Activated naive CD4-positive, alpha-beta T cell treated with anti-CD3 and anti-CD28 coated beads, Interleukin-2, amount 10 ng/mL, durations not matched to agents 7 days and 5 days (primary cell): Measurements from ENCODE around the gene ABHD15.

ENCODE experiments used
- CTCF ChIA-PET: fragments of 350-600 bp; sonication (Branson Sonifier 250); formaldehyde crosslinking; loops from one replicate; lab custom pipeline; 2021; ENCODE audit warnings: antibody characterized with exemption; lab: Charles Lee
- DNase-seq: peaks from one replicate; pipeline ENCODE4 v3.0.0-alpha.2; 2020
- H3K27ac Mint-ChIP-seq: one replicate; pipeline ENCODE4 v1.8.0; 2021; ENCODE audit warnings: mild to moderate bottlenecking, moderate library complexity, mixed read lengths
- H3K27me3 Mint-ChIP-seq: one replicate; pipeline ENCODE4 v1.8.0; 2021; ENCODE audit warnings: mild to moderate bottlenecking, mixed read lengths
- H3K36me3 Mint-ChIP-seq: one replicate; pipeline ENCODE4 v1.8.0; 2021; ENCODE audit warnings: mixed read lengths
- H3K4me1 Mint-ChIP-seq: one replicate; pipeline ENCODE4 v1.8.0; 2021; ENCODE audit warnings: mixed read lengths
- H3K4me3 Mint-ChIP-seq: one replicate; pipeline ENCODE4 v1.8.0; 2021; ENCODE audit warnings: mild to moderate bottlenecking, moderate library complexity, mixed read lengths
- H3K9me3 Mint-ChIP-seq: one replicate; pipeline ENCODE4 v1.8.0; 2021; ENCODE audit warnings: mixed read lengths

ABHD15 gene

GRCh38 chr17:29573871-29574731, 7.3 kb upstream of the ABHD15 start:
- Mint-ChIP-seq H3K4me1 (peaks cover 14% of the 10 kb centered on the region), H3K9me3 (no peaks in the 10 kb centered on the region), H3K36me3 (peaks cover 40% of the 10 kb centered on the region), H3K27ac (no peak overlapping the region), H3K27me3 (peaks cover 3% of the 10 kb centered on the region), H3K4me3 (no peak overlapping the region)
- peak; percentile 19 for DNase-seq
- CTCF ChIA-PET: interaction anchor here (1.7 to 3.4 kb wide), 3 partner anchors 17 to 204 kb away, joined by 5 to 8 read pairs (median 6); no protein-coding TSS in a partner anchor

- H3K9me3 Mint-ChIP-seq: no peaks in the 10 kb centered on the region
- CTCF ChIA-PET: interaction anchor here (1.2 to 3.4 kb wide), 5 partner anchors 18 to 204 kb away, joined by 4 to 8 read pairs (median 5); no protein-coding TSS in a partner anchor
- peaks cover 16% of the 10 kb centered on the region for H3K4me1 Mint-ChIP-seq
- H3K27me3 Mint-ChIP-seq: peaks cover 4% of the 10 kb centered on the region
- H3K27ac Mint-ChIP-seq: no peak overlapping the region
- no peak overlapping the region for H3K4me3 Mint-ChIP-seq
- DNase-seq: no peak
- H3K36me3 Mint-ChIP-seq: peaks cover 38% of the 10 kb centered on the region
Measured at GRCh38 chr17:29573558-29573869, 6.7 kb upstream of the ABHD15 start.

GRCh38 chr17:29572691-29573557, 6.1 kb upstream of the ABHD15 start:
- peak; percentile 56 for DNase-seq
- peaks cover 4% of the 10 kb centered on the region for H3K27me3 Mint-ChIP-seq
- no peak overlapping the region for H3K4me3 Mint-ChIP-seq
- H3K36me3 Mint-ChIP-seq: peaks cover 32% of the 10 kb centered on the region
- no peak overlapping the region for H3K27ac Mint-ChIP-seq
- no peaks in the 10 kb centered on the region for H3K9me3 Mint-ChIP-seq
- H3K4me1 Mint-ChIP-seq: peaks cover 16% of the 10 kb centered on the region
- CTCF ChIA-PET: interaction anchor here (1.2 to 3.4 kb wide), 8 partner anchors 8 to 203 kb away, joined by 3 to 8 read pairs (median 4); partner anchors contain the start of gene ANKRD13B

GRCh38 chr17:29571883-29572681, 5.2 kb upstream of the ABHD15 start:
- DNase-seq: peak; percentile 19
- H3K27ac Mint-ChIP-seq: no peak overlapping the region
- H3K27me3 Mint-ChIP-seq: peaks cover 4% of the 10 kb centered on the region
- H3K36me3 Mint-ChIP-seq: peaks cover 27% of the 10 kb centered on the region
- H3K4me1 Mint-ChIP-seq: peaks cover 16% of the 10 kb centered on the region
- no peaks in the 10 kb centered on the region for H3K9me3 Mint-ChIP-seq
- H3K4me3 Mint-ChIP-seq: no peak overlapping the region
- CTCF ChIA-PET: interaction anchor here (0.9 to 3.4 kb wide), 9 partner anchors 8 to 202 kb away, joined by 3 to 8 read pairs (median 4); partner anchors contain the start of gene ANKRD13B

GRCh38 chr17:29571486-29571882, 4.6 kb upstream of the ABHD15 start:
- peaks cover 4% of the 10 kb centered on the region for H3K27me3 Mint-ChIP-seq
- H3K9me3 Mint-ChIP-seq: no peaks in the 10 kb centered on the region
- H3K36me3 Mint-ChIP-seq: peaks cover 27% of the 10 kb centered on the region
- H3K4me1 Mint-ChIP-seq: peaks cover 16% of the 10 kb centered on the region
- H3K27ac Mint-ChIP-seq: no peak overlapping the region
- CTCF ChIA-PET: interaction anchor here (0.9 to 6.1 kb wide), 5 partner anchors 8 to 45 kb away, joined by 3 to 31 read pairs (median 6); partner anchors contain the start of gene ANKRD13B
- peak; percentile 14 for DNase-seq
- no peak overlapping the region for H3K4me3 Mint-ChIP-seq

GRCh38 chr17:29570521-29570920, 3.7 kb upstream of the ABHD15 start:
- H3K36me3 Mint-ChIP-seq: peaks cover 25% of the 10 kb centered on the region
- CTCF ChIA-PET: interaction anchor here (1.5 to 6.1 kb wide), 4 partner anchors 16 to 200 kb away, joined by 3 to 31 read pairs (median 10); no protein-coding TSS in a partner anchor

GRCh38 chr17:29569245-29569950, 2.6 kb upstream of the ABHD15 start:
- no peak for DNase-seq
- H3K27ac Mint-ChIP-seq: peak overlapping the region; percentile 85
- H3K4me3 Mint-ChIP-seq: peak overlapping the region; percentile 89
- peaks cover 20% of the 10 kb centered on the region for H3K36me3 Mint-ChIP-seq
- CTCF ChIA-PET: interaction anchor here (1.4 to 6.1 kb wide), 5 partner anchors 14 to 524 kb away, joined by 3 to 31 read pairs (median 11); partner anchors contain the start of gene ANKRD13B
- peaks cover 33% of the 10 kb centered on the region for H3K4me1 Mint-ChIP-seq
- no peaks in the 10 kb centered on the region for H3K9me3 Mint-ChIP-seq
- peaks cover 4% of the 10 kb centered on the region for H3K27me3 Mint-ChIP-seq

More at GRCh38 chr17:29570521-29570920, 3.7 kb upstream of the ABHD15 start:
- Mint-ChIP-seq H3K27ac (peak overlapping the region; percentile 31), H3K4me1 (peaks cover 23% of the 10 kb centered on the region), H3K9me3 (no peaks in the 10 kb centered on the region), H3K27me3 (peaks cover 4% of the 10 kb centered on the region), H3K4me3 (peak overlapping the region; percentile 4)
- DNase-seq: peak; percentile 14

- H3K36me3 Mint-ChIP-seq: peaks cover 19% of the 10 kb centered on the region
- H3K27me3 Mint-ChIP-seq: peaks cover 4% of the 10 kb centered on the region
- peak within 1 kb of the TSS; percentile 99 for H3K27ac Mint-ChIP-seq
- peaks cover 40% of the 10 kb centered on the region for H3K4me1 Mint-ChIP-seq
- H3K9me3 Mint-ChIP-seq: no peaks in the 10 kb centered on the region
- DNase-seq: peak; percentile 93
- H3K4me3 Mint-ChIP-seq: peak within 1 kb of the TSS; percentile 93
- CTCF ChIA-PET: interaction anchor here (1.4 to 6.1 kb wide), 5 partner anchors 15 to 525 kb away, joined by 3 to 31 read pairs (median 10); partner anchors contain the start of gene ANKRD13B
Measured at GRCh38 chr17:29568331-29569244, 1.8 kb upstream of the ABHD15 start, which contains the start of gene TP53I13. TSS of gene TP53I13 (plus strand) at chr17:29568701. CDS start at chr17:29568759, 58 bp downstream.

GRCh38 chr17:29567554-29568330, 905 bp upstream of the ABHD15 start:
- DNase-seq: peak; percentile 87
- Mint-ChIP-seq H3K27me3 (peaks cover 4% of the 10 kb centered on the region), H3K4me3 (peak overlapping the region; percentile 93), H3K36me3 (peaks cover 17% of the 10 kb centered on the region), H3K4me1 (peaks cover 44% of the 10 kb centered on the region), H3K9me3 (no peaks in the 10 kb centered on the region), H3K27ac (peak overlapping the region; percentile 99)
- CTCF ChIA-PET: interaction anchor here (2.1 to 6.1 kb wide), 4 partner anchors 16 to 198 kb away, joined by 6 to 31 read pairs (median 16); partner anchors contain the start of gene ANKRD13B

GRCh38 chr17:29567304-29567553, 392 bp upstream of the ABHD15 start:
- DNase-seq: no peak
- H3K36me3 Mint-ChIP-seq: peaks cover 22% of the 10 kb centered on the region
- peaks cover 4% of the 10 kb centered on the region for H3K27me3 Mint-ChIP-seq
- H3K4me1 Mint-ChIP-seq: peaks cover 47% of the 10 kb centered on the region
- CTCF ChIA-PET: interaction anchor here (0.6 to 6.1 kb wide), 5 partner anchors 16 to 429 kb away, joined by 3 to 31 read pairs (median 10); partner anchors contain the start of gene ANKRD13B
- peak overlapping the region; percentile 99 for H3K27ac Mint-ChIP-seq
- H3K4me3 Mint-ChIP-seq: peak overlapping the region; percentile 93
- no peaks in the 10 kb centered on the region for H3K9me3 Mint-ChIP-seq
